B cell (primary cell): Measurements from ENCODE around the gene MTMR10. TPM values are rescaled to one million over a fixed set of nuclear protein-coding genes. Genes with fewer than 3 reads are reported as not detected.

ENCODE experiments used
- ATAC-seq: fragments of 200-7000 bp; cut with Tn5 transposase; one replicate; pipeline ENCODE4 v1.10.0; 2021; ENCODE audit warnings: low read depth, mild to moderate bottlenecking, moderate number of reproducible peaks, moderate library complexity
- CTCF ChIA-PET: fragments of 350-600 bp; sonication (Branson Sonifier 250); formaldehyde crosslinking; loops from one replicate; lab custom pipeline; 2021; ENCODE audit warnings: antibody characterized with exemption, inconsistent platforms; lab: Charles Lee
- POLR2A ChIA-PET: fragments of 350-600 bp; sonication (Branson Sonifier 250); formaldehyde crosslinking; loops from one replicate; lab custom pipeline; 2021; ENCODE audit warnings: antibody characterized with exemption; lab: Charles Lee
- DNase-seq: peaks from one replicate; pipeline ENCODE4 v3.0.0; 2013
- H2AFZ ChIP-seq: 2 replicates; pipeline ENCODE4 v1.6.1; 2012; ENCODE audit warnings: mild to moderate bottlenecking, low read depth, low read length; ENCODE audit not compliant: insufficient read depth, poor library complexity, severe bottlenecking
- H3K27ac ChIP-seq, 2 donors: 1 replicate in 1 of 2; 2 replicates in 1 of 2; pipeline ENCODE4 v1.5.1; 2012 to 2013; ENCODE audit warnings: low read length in 2 of 2, mild to moderate bottlenecking in 2 of 2, moderate library complexity in 1 of 2
- H3K27me3 ChIP-seq, 4 experiments: fragments of 200-600 bp in 1 of 4; sonication (generic) in 1 of 4; replicated peaks in 1 of 4; 1 replicate in 2 of 4; 2 replicates in 2 of 4; pipeline versions ENCODE4 v1.6.1 to v1.7.0; 2013 to 2016; ENCODE audit warnings: low read length in 3 of 4, mild to moderate bottlenecking in 2 of 4, mixed read lengths in 1 of 4, moderate library complexity in 1 of 4; ENCODE audit not compliant: insufficient read depth in 4 of 4, control insufficient read depth in 3 of 4; ENCODE audit errors: control extremely low read depth in 1 of 4
- H3K36me3 ChIP-seq, 2 experiments: replicated peaks in 1 of 2; 1 replicate in 1 of 2; 2 replicates in 1 of 2; pipeline versions ENCODE4 v1.6.1 to v1.7.1; 2013; ENCODE audit warnings: low read length in 1 of 2; ENCODE audit not compliant: insufficient read depth in 2 of 2, control insufficient read depth in 1 of 2; ENCODE audit errors: control extremely low read depth in 1 of 2, extremely low read depth in 1 of 2
- H3K4me1 ChIP-seq, 2 donors: fragments of 200-600 bp in 1 of 2; sonication (generic) in 1 of 2; 1 replicate in 1 of 2; 2 replicates in 1 of 2; pipeline versions ENCODE4 v1.5.1 to v1.6.1; 2013 to 2017; ENCODE audit warnings: low read length in 2 of 2; ENCODE audit not compliant: control insufficient read depth in 2 of 2, insufficient read depth in 2 of 2
- H3K4me2 ChIP-seq: replicated peaks from 2 replicates; pipeline ENCODE3; 2012; ENCODE audit warnings: mild to moderate bottlenecking, low read depth, low read length; ENCODE audit not compliant: poor library complexity, severe bottlenecking
- H3K4me3 ChIP-seq, 5 experiments: fragments of 200-600 bp in 1 of 5; sonication (generic) in 1 of 5; 1 replicate in 3 of 5; 2 replicates in 2 of 5; pipeline versions ENCODE4 v1.5.1 to v1.7.0; 2011 to 2016; ENCODE audit warnings: low read length in 4 of 5, mild to moderate bottlenecking in 4 of 5, low read depth in 2 of 5, control low read depth in 1 of 5, moderate library complexity in 1 of 5; ENCODE audit not compliant: insufficient read depth in 1 of 5; ENCODE audit errors: control extremely low read depth in 1 of 5, extremely low read depth in 1 of 5
- H3K79me2 ChIP-seq: fragments of 200-600 bp; sonication (generic); one replicate; pipeline ENCODE4 v1.6.0; 2016; ENCODE audit warnings: low read length; ENCODE audit not compliant: control insufficient read depth, insufficient read depth
- H3K9ac ChIP-seq: fragments of 200-600 bp; sonication (generic); 2 replicates; pipeline ENCODE4 v1.6.1; 2017; ENCODE audit warnings: mild to moderate bottlenecking, low read length, moderate library complexity
- H3K9me3 ChIP-seq, 3 donors: one replicate each; pipeline versions ENCODE4 v1.6.1 to v1.7.1; 2013; ENCODE audit warnings: low read length in 2 of 3; ENCODE audit not compliant: control insufficient read depth in 2 of 3, insufficient read depth in 1 of 3; ENCODE audit errors: control extremely low read depth in 1 of 3
- H4K20me1 ChIP-seq: 2 replicates; pipeline ENCODE4 v1.6.0; 2012; ENCODE audit warnings: mild to moderate bottlenecking, low read length; ENCODE audit not compliant: insufficient read depth, control insufficient read depth, poor library complexity, severe bottlenecking
- H3K27ac Mint-ChIP-seq: one replicate; pipeline ENCODE4 v1.8.0; 2021; ENCODE audit warnings: mixed read lengths
- H3K27me3 Mint-ChIP-seq: one replicate; pipeline ENCODE4 v1.8.0; 2021; ENCODE audit warnings: mixed read lengths
- H3K4me1 Mint-ChIP-seq: one replicate; pipeline ENCODE4 v1.8.0; 2021; ENCODE audit warnings: mixed read lengths
- H3K4me3 Mint-ChIP-seq: one replicate; pipeline ENCODE4 v1.8.0; 2021; ENCODE audit warnings: mixed read lengths
- H3K9me3 Mint-ChIP-seq: one replicate; pipeline ENCODE4 v1.8.0; 2022; ENCODE audit warnings: mixed read lengths; ENCODE audit not compliant: insufficient read depth
- EZH2 ChIP-seq: IDR thresholded peaks from 2 replicates; pipeline ENCODE4 v1.6.1; 2012; ENCODE audit warnings: borderline replicate concordance, low read depth, mild to moderate bottlenecking, moderate library complexity, low read length; ENCODE audit not compliant: insufficient read depth, poor library complexity, severe bottlenecking
- WGBS: methylation state at CpG from one replicate; pipeline ENCODE4 v1.1.5; 2013; ENCODE audit warnings: missing lambda C conversion rate; ENCODE audit not compliant: insufficient coverage; 5-methylcytosine and 5-hydroxymethylcytosine counted together
- intact Hi-C: fragments of 100-400 bp; cut with micrococcal nuclease; formaldehyde crosslinking; loops from one replicate; pipeline ENCODE4 v1.10.0; 2022
- polyA plus RNA-seq: library from polyadenylated mRNA; depleted of rRNA; stranded (reverse); fragments of >200 nt; gene quantifications from 2 replicates; pipeline ENCODE4 v1.2.3, GENCODE V29; 2012
- small RNA-seq: library from RNA; depleted of rRNA; stranded (forward); fragments of <200 nt; gene quantifications from one replicate; pipeline ENCODE3, GENCODE V24; 2012; ENCODE audit warnings: low replicate concordance, low read depth; ENCODE audit not compliant: insufficient read length
- total RNA-seq, 2 donors: library from RNA; stranded (reverse); fragments of 120-200 nt in 1 of 2; gene quantifications; 1 replicate in 1 of 2; 2 replicates in 1 of 2; pipeline versions ENCODE4 v1.2.3 to v1.2.4, GENCODE V29; 2013 to 2022
- TF ChIP-seq, protein P1 (sequence below): fragments of 200-600 bp; IDR thresholded peaks from one replicate; pipeline ENCODE4 v1.8.0; 2022; ENCODE audit warnings: antibody characterized with exemption, mild to moderate bottlenecking

Gene MTMR10
- total and polyA plus RNA-seq, 2 donors (not counting 1 experiment from before 2014, with no cell fraction given), result 27.9 to 50.2 TPM

DNA sequence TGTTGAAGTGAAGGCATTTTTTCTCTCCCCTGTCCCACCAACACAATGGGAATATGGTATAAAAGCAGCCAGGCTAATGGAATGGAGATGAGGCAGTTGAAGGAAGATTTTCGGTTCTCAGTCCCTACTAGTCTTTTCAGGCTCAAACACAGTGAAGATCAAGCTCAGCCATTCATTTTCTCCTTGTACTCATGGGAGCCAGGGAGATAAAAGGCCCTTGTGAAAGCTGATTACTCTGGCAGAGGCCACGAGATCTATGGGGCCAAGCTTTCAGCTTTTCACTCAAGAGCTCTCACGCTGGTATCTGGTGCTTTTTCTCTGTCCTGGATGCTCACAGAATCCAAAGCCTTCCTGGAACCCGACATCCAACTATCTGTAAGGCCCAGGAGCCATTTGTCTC is 102.2 kb downstream of the MTMR10 start:
- H3K79me2 ChIP-seq, result no peaks in the 10 kb centered on the region
- CTCF ChIA-PET, result interaction anchor here (0.7 to 1.0 kb wide), 2 partner anchors 41 to 240 kb away, joined by 3 to 4 read pairs; no protein-coding TSS in a partner anchor
- TF ChIP-seq EZH2, result no peak
- TF ChIP-seq, protein P1, sequence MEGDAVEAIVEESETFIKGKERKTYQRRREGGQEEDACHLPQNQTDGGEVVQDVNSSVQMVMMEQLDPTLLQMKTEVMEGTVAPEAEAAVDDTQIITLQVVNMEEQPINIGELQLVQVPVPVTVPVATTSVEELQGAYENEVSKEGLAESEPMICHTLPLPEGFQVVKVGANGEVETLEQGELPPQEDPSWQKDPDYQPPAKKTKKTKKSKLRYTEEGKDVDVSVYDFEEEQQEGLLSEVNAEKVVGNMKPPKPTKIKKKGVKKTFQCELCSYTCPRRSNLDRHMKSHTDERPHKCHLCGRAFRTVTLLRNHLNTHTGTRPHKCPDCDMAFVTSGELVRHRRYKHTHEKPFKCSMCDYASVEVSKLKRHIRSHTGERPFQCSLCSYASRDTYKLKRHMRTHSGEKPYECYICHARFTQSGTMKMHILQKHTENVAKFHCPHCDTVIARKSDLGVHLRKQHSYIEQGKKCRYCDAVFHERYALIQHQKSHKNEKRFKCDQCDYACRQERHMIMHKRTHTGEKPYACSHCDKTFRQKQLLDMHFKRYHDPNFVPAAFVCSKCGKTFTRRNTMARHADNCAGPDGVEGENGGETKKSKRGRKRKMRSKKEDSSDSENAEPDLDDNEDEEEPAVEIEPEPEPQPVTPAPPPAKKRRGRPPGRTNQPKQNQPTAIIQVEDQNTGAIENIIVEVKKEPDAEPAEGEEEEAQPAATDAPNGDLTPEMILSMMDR, result no peak
- H3K9me3 ChIP-seq, result no peaks in the 10 kb centered on the region
- intact Hi-C loops, result no loop called here
- ATAC-seq (no peak), DNase-seq (no peak)
- H2AFZ ChIP-seq, result no peak overlapping the region
- no peak overlapping the region for H3K27ac Mint-ChIP-seq
- H4K20me1 ChIP-seq, result no peaks in the 10 kb centered on the region
- POLR2A ChIA-PET, result no interaction called here
- peaks cover 3% of the 10 kb centered on the region for H3K27me3 Mint-ChIP-seq
- H3K4me1 ChIP-seq, result no peaks in the 10 kb centered on the region
- WGBS, result 69% methylated on average over 2 of the region's 4 CpGs
- H3K4me3 ChIP-seq, result no peak overlapping the region
- H3K9ac ChIP-seq, result no peak overlapping the region
- peaks cover under 1% of the 10 kb centered on the region for H3K4me1 Mint-ChIP-seq
- H3K27me3 ChIP-seq, result no peaks in the 10 kb centered on the region
- H3K27ac ChIP-seq, result no peak overlapping the region
- H3K4me3 Mint-ChIP-seq, result no peak overlapping the region
- H3K9me3 Mint-ChIP-seq, result no peaks in the 10 kb centered on the region
- H3K36me3 ChIP-seq, result no peaks in the 10 kb centered on the region
- H3K4me2 ChIP-seq, result no peak overlapping the region

Small RNA genes within 50 kb of the gene (small RNA-seq; reads per million reads assigned to genes)
- not detected for gene RNU6-466P

Other genes starting within 250 kb of the MTMR10 start
- gene FAN1, start 87.7 kb downstream of the MTMR10 start, total RNA-seq, result 20.5 and 21.3 TPM in 2 replicates
- 10.6 and 14.6 TPM in 2 replicates for gene FAN1, start 87.7 kb downstream of the MTMR10 start, polyA plus RNA-seq
- gene TRPM1, start 110.1 kb upstream of the MTMR10 start, total RNA-seq, result not detected in 2 replicates
- 0.07 and 0.16 TPM in 2 replicates for gene TRPM1, start 110.1 kb upstream of the MTMR10 start, polyA plus RNA-seq